ENCODE data around the gene CSNK1A1. TPM values are rescaled to one million over a fixed set of nuclear protein-coding genes. Genes with fewer than 3 reads are reported as not detected.
"Not testable (repeated sequence)": the region's sequence is repeated elsewhere in the genome, so short reads cannot be mapped to it uniquely, and the experiment has no call there.

The CSNK1A1 gene
- total RNA-seq, 1 donor from 2014 or later: 520 TPM

DNA sequence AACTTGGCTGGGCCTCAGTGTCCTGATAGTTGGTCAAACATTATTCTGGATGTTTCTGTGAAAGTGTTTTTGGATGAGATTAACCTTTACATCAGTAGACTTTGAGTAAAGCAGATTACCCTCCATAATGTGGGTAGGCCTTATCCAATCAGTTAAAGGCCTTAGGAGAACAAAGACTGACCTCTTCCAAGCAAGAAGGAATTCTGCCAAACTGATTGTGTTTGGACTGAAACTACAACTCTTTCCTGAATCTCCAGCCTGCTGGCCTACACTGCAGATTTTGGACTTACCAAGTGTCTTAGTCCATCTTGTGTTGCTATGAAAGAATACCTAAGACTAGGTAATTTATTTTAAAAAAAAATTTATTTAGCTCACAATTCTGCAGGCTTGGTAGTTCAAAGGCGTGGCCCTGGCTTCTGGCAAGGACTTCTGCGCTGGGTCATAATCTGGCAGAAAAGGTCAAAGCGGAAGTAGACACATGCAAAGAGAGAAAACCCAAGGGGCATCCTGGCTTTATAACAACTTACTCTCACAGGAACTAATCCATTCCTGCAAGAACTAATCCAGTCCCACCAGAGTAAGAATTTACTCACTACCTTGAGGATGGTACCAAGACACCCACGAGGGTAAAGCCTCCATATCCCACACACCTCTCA lies 21.5 kb upstream of the CSNK1A1 start:
- no peak for DNase-seq

DNA sequence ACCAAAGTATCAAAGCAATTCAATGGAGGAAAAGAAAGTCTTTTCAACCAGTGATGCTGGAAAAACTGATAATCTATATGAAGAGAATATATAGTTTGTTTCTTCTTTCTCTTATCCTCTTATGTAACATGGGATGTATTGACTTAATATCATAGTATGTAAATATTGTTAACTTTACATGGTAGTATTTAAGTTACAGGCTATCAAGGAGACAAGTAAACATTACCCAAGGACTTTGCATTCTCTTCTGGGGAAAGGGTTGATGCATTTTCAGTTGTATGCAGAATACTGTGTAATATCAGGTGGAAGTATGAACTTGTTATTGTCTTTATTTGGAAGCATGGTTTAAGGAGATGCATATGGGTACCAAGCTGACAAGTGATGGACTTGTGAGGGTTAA lies 20.9 kb upstream of the CSNK1A1 start:
- no peak for DNase-seq

DNA sequence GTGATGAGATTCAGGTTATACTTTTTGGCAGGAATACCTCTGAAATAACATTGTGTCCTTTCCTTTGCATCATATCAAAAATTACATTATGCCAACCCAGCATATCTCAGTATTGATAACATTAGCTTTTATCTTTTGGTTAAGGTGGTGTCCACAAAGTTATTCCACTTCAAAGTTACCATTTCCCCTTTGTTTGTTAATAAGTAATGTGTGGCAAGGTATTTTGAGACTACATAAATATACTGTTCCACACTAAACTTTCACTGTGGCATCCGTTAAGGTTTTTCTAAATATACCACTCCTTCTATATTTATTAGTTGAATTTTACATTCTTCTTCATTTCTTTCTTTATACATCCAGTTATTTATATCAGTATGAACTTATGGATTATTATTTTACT lies 16.0 kb upstream of the CSNK1A1 start:
- no peak for DNase-seq

DNA sequence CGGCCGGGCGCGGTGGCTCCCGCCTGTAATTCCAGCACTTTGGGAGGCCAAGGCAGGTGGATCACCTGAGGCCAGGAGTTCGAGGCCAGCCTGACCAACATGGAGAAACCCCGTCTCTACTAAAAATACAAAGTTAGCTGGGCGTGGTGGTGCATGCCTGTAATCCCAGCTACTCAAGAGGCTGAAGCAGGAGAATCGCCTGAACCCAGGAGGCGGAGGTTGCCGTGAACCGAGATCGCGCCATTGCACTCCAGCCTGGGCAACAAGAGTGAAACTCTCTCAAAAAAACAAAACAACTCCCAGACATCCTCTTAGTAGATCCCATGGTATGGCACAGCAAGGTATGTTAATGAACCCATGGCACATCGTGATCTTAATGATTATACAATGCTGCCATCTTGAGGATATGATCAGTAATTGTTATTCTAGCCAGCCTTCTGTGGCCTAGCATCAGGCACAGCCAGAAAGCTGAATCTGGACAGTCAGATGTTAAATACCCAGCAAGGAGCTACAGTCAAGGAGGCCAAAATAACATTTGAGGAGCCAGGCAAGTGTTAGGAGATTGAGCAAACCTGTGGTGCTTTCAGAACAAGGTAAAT lies 13.4 kb upstream of the CSNK1A1 start:
- peak; percentile 8 for DNase-seq

DNA sequence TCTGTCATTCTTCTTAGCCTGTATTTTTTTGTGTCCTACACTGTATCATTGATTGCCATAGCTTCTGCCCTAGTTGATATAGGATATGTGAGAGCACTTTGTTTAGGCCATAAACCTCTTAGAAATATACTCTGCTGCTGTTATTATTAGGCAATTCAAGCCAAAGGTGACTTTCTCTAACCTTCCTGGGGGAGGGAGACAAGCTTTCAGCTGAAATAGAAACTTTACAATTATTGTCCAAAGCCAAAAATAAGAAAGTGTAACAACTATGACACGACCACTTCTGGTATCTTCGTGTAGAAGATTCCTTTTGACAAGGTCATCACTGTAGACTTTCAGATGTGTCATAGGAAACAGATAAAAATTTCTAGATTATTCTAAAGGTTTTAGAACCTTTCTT lies 12.2 kb upstream of the CSNK1A1 start:
- DNase-seq: no peak

DNA sequence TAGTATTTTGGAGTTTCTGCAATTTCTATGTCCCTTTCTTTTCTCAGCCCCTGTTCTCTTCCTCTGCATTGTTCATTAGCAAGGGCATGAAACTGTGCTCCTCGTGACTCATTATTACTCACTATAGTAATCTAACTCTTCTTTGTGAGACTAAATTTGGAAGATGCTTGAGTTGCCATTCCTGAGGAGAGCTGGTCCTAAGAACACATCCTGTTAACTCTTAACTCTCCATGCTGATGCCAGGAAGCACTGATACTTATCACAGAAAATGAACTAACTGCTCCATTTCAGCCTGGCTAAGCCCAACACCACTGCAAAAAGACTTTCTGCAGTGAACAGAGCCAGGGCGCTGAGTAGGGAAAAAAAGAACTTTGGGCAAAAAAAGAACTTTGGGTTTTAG lies 10.6 kb upstream of the CSNK1A1 start:
- DNase-seq: no peak

DNA sequence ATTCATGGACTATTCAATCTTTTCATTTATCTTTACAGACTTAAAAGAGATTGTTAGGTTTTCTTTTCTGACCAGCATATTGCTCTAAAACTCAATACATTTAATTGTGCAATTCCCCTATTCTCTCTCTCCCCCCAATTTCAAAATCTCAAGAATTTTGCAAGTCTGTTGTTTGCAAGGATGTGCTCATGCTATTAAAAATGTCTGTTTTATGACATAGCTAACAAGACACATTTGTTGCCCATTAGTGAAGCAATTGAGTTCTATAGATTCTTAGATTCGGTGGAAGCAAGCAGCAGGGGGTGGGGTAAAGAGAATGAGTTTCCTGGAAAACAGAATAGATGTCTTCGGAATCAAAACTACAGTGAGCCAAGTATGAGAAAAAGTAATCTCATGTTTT lies 8.5 kb upstream of the CSNK1A1 start:
- DNase-seq: no peak

DNA sequence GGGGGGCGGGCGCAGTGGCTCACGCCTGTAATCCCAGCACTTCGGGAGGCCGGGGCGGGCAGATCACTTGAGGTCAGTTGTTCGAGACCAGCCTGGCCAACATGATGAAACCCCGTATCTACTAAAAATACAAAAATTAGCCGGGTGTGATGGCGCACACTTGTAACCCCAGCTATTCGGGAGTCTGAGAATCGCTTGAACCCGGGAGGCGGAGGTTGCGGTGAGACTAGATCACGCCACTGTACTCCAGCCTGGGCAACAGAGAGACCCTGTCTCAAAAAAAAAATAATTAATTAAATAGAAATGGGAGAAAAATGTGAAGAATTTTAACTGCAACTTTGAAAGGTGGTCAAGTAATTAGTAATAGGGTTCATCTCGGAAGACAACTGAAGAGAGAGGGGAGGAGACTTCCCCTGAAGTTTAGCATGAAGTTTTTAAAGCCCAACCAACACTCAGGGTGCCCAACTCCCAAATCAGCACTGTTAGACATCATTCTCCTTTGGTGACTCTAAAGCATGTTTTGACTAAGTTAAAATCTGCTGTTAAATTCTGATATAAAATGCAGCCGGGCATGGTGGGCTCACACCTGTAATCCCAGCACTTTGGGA lies 1.4 kb upstream of the CSNK1A1 start:
- DNase-seq: no peak

DNA sequence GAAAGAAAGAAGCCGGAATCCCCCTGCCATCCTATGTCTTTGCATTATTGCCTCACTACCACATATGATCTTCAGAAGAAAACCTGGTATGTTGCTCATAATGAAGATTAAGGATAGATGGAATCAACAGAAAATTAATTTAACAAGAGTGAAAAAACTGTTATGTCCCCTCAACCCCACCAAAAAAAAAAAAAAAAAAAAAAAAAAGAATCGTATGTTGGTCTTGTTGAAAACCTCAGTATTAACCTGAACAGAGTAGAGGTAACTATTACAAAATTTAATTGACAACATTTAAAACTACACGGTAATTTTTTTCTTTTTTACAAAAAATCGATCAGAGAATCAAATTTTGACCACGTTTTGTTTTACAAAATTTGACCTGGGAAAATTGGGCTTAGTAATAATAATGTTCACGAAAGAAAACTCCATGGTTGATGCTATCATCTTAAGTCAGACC lies 827 bp upstream of the CSNK1A1 start:
- DNase-seq: no peak

DNA sequence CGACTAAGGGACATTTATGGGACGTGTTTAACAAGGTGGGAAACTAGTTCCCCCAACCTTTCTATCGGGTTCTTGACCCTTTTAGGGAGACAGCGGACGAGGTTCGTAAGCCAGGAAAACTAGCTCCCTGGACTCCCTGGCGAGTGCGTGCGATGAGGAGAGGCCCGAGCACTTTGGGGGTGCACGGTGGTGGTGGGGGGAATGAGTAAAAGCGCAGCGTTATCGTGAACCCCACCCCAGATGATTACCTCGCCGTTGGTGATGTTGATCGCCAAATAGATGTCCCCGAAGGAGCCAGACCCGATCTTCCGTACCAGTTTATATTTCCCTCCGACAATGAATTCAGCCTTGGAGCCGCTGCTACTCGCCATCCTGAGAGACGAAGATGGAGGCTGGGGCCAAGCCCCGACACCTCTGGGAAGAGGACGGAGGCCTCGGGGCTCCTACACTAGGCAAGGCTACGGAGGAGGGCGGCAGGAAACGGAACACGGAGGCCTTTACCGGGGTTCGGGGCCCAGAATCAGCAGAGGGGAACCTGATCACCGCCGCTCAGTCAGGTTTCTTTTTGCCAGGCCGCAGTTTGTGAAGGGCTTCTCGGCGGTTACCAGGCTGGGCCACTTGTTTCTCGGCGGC lies 529 bp downstream of the CSNK1A1 start:
- DNase-seq: peak; percentile 34

DNA sequence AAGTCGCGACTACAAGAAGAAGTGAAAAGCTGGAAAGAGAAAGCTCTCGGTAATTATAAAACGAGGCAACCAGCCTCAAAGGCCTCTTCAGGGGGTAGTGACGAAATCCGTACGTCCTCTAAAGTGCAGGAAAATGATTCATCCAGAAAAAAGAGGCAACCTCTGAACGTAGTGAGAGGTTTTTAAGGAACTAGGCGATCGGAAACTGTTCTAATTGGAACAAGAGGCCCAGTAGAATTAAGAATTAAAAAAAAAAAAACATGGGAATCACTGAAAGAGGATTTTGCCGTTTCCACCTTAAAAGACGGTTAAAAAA lies 1.0 kb downstream of the CSNK1A1 start:
- DNase-seq: no peak

DNA sequence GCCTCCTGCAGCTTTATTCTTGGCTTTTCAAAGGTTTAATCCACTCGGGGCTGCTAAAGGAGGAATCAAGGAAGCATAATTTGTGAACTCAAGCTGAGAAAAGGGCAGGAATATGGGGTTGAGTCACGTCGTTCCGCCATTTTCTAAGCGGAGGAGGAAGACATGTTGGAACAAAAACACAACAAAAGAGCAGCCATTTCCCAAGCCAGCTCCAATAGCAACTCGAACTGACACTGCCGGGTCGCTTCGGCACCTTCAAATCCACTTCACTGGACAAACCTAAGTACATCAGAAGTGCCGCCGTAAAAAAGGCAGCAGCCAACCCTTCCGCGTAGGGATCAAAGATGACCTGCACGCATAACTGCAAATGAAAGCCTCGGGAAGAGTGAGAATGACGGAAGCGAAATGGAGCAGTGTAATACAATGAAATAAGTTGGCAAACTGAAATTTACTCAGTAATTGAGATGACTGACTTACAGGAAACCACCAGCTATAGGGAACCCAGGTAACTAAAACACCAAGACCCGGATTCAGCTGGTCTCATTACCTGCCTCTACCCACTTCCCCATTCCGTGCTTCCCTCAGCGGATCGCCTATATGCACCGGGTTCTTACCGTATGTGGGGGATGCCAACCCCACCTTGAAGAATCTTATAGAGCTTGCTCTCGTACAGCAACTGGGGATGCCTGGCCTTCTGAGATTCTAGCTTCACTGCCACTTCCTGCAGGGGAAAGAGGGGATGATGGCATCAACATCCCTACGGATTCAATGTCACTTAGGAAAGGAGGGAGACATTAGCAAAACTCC lies 1.6 kb downstream of the CSNK1A1 start:
- peak; percentile 17 for DNase-seq

DNA sequence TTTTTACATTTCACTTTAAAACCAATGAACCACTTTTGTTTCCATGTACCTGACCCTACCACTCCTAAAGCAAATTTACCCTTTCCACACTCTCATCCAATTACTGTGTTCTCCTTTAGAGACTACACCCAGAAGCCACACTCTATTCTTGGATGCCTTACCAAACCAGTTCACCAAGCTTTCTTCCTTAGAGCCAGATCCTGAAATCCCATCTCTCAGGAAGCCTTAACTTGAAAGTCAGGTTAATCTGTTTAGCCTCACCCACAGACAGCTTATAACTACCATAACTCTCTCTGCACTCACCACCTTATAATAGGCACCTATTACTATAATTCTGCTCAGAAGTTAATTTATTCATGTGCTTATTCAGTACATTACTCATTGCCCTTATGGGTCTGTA lies 4.3 kb downstream of the CSNK1A1 start:
- DNase-seq: no peak

DNA sequence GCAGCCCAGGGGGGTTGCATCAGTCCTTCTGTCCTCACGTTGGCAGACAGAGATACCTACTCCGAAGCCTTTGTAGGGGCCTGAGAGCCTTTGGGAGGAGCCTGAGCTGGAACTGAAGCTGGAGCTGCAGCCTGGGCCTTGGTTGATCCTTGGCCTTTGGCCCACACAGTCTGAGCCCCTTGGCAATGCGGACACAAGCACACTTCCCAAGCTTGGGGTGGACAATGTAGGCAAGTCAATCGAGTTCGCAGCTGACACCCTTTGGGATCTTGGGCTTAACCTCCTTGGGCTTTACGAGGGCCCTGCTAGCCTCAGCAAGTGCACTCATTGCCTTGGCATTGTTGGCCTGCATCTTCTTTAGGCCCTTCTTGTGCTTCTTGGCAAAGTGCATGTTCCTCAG lies 5.9 kb downstream of the CSNK1A1 start:
- DNase-seq: no peak

DNA sequence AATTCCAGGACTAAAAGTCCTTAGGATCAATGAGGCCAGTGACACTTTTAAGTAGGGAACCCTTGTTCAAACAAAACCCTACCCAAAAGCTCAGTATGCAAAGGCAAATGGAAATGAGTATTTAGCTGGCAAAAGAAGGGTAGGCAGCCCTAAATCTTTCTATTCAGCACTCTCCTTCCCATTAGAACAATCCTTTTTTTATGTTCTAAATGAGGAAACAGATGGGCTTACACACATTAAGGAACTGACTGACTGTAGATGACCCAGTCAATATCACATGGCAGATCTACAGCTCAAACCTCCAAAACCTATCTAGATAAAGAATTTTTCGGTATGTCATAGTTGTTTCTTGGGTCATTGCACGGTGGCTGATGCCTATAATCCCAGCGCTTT lies 7.2 kb downstream of the CSNK1A1 start:
- no peak for DNase-seq

DNA sequence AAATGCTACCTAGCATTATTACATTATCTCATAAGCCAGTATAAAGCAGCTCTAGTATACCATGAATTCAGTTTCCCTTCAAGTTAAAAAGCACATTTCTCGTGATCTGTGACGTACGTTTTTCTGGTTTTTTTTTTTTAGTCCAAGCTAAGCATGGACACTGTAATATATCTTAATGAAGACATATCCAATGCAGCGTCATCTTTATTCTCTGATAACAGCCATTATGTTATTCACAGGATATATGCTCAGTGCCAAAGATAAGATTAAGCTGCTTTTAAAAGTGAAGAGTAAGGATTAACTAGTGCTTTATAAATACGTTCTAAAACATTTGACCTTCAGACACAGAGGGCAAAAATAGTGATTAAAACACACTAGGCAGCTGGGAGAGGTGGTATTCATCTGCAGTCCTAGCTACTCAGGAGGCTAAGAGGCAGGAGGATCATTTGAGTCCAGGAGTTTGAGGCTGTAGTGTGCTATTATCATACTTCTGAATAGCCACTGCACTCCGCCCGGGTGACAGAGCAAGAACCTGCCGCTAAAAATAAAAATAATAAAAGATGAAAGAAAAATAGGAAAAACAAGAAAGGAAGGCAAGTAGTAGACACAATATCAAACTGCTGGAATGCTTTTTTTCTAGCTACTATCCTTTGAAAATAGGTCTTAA lies 7.7 kb downstream of the CSNK1A1 start:
- DNase-seq: no peak

DNA sequence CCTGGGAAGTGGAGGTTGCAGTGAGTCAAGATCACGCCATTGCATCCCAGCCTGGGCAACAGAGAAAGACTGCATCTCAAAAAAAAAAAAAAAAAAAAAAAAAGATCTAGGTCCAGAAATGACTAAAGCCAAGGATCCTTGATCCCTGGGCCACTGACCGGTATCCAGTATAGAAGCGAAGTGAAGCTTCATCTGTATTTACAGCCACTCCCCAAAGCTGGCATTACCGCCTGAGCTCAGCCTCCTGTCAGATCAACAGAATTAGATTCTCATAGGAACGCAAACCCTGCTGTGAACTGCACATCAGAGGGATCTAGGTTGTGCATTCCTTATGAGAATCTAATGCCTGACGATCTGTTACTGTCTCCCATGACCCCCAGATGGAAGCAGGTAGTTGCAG lies 9.3 kb downstream of the CSNK1A1 start:
- DNase-seq: no peak

DNA sequence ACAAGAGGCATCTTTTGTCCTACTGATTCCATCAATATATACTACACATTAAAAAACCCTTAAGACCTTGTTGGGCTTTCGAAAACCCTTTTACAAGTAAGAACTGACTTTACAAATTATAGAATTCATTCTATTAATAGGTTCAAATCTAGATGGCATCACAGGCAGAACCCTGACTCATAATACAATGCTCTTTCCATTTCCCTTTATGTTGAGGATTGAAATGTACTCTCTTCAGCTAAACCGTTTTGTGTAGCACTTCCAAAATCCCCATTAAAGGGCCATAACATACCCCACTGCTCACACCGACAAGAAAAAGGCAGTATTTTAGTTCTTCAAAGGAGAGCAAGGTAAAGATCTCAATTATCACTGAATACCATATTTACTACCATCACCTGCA lies 11.2 kb downstream of the CSNK1A1 start:
- no peak for DNase-seq

DNA sequence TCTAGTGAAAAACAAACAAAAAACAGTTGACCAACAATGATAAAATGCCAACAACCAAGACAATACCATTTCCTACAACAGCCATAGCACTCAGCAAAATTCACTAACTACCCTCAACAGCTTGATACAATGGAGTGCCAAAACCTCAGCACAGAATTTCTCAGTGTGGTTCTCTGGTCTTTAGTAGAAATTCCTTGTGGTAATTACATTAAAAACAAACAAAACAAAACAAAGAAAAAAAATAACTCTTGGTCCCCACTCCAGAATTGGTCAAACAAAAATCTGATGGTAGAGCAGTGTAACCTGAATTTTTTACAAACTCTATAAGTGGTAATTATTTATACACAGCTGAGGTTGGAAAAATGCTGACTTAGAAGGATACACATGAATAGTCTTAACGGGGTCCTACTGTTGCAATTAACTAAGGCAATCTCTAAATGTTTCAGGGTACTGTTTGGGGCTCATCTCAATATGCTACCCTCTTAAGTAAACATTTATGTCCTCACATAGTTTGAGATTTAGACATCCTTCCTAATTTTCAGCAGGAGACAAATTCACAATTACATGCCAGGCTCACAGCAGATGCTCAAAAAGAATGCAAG lies 13.8 kb downstream of the CSNK1A1 start:
- no peak for DNase-seq

DNA sequence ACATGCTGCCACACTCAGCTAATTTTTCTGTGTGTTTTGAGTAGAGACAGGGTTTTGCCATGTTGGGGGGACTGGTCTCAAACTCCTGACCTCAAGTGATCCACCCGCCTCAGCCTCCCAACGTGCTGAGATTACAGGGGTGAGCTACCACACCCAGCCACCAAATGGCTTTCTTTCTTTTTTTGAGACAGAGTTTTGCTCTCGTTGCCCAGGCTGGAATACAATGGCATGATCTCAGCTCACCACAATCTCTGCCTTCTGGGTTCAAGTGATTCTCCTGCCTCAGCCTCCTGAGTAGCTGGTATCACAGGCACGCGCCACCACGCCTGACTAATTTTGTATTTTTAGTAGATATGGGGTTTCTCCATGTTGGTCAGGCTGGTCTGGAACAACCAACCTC lies 15.5 kb downstream of the CSNK1A1 start:
- not testable (repeated sequence) for DNase-seq

DNA sequence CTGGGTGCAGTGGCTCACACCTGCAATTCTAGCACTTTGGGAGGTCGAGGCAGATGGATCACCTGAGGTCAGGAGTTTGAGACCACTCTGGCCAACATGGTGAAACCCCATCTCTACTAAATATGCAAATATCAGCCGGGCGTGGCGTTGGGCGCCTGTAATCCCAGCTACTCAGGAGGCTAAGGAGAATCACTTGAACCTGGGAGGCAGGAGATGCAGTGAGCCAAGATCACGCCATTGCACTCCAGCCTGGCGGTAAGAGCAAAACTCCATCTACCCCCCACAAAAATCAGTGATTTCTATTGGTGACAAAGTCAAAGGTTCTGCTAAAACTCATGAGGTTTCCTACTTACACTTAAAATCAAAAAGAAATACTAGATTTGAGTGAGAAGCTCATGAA lies 18.8 kb downstream of the CSNK1A1 start:
- DNase-seq: no peak

DNA sequence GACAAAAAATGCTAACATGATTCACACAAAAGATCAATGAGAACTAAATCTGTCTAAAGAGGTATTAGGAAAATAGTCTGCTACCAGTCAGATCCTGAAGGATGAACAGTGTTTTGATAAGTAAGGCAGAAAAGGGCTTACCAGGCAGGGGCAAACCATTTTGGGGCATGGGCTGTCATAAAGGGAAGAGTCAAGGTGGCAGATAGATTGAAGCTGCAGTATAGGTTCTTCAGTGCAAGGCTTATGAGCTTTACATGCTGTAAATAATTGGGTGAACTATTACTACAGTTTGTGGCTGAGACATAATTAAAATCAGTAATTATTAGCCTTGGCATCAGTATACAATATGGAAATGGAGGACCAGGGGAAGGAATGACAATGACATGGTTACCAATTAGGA lies 21.8 kb downstream of the CSNK1A1 start:
- DNase-seq: no peak

Data from occipital lobe (tissue), 2 donors.